Prostate gland (tissue), 2 donors: ENCODE results near the gene SAXO1.

Source experiments
- CTCF ChIP-seq, 4 experiments: fragments of 200-600 bp in 2 of 4; fragments of 450-650 bp in 2 of 4; sonication (generic) in 2 of 4; IDR thresholded peaks; 1 replicate in 3 of 4; 2 replicates in 1 of 4; pipeline ENCODE4 v1.5.1; 2016 to 2019; ENCODE audit warnings: antibody characterized with exemption in 4 of 4, mild to moderate bottlenecking in 2 of 4, moderate library complexity in 2 of 4
- POLR2A ChIP-seq: fragments of 450-650 bp; IDR thresholded peaks from one replicate; pipeline ENCODE4 v1.6.1; 2016; ENCODE audit warnings: antibody characterized with exemption, mild to moderate bottlenecking
- POLR2AphosphoS5 ChIP-seq: sonication (generic); formaldehyde crosslinking; IDR thresholded peaks from one replicate; pipeline ENCODE4 v1.6.1; 2017; ENCODE audit warnings: antibody characterized with exemption

GRCh38 chr9:18877984-18878383 is 155.0 kb downstream of the SAXO1 start:
- TF ChIP-seq CTCF (IDR thresholded peaks at IDR 0.05) (no peak), POLR2A (no peak), POLR2AphosphoS5 (no peak)
